Trophoblast cell (in vitro differentiated cells and primary cell): ENCODE measurements around the gene TMOD1.

ENCODE experiments used
- DNase-seq, 2 donors: peaks; one replicate each; pipeline ENCODE4 v3.0.0-alpha.2; 2016
- H2AFZ ChIP-seq: 2 replicates; pipeline ENCODE4 v1.6.1; 2013; ENCODE audit warnings: low read length, moderate library complexity, mild to moderate bottlenecking; ENCODE audit not compliant: insufficient read depth, poor library complexity
- H2AK5ac ChIP-seq: 2 replicates; pipeline ENCODE4 v1.6.1; 2013; ENCODE audit warnings: mild to moderate bottlenecking, low read length
- H2BK120ac ChIP-seq: 2 replicates; pipeline ENCODE4 v1.6.1; 2013; ENCODE audit warnings: low read length, mild to moderate bottlenecking, moderate library complexity; ENCODE audit not compliant: insufficient read depth, poor library complexity
- H2BK12ac ChIP-seq: 2 replicates; pipeline ENCODE4 v1.6.1; 2013; ENCODE audit warnings: mild to moderate bottlenecking, low read length, moderate library complexity
- H2BK5ac ChIP-seq: 2 replicates; pipeline ENCODE4 v1.6.1; 2013; ENCODE audit warnings: low read length, low read depth, moderate library complexity, mild to moderate bottlenecking; ENCODE audit not compliant: poor library complexity
- H3K14ac ChIP-seq: 2 replicates; pipeline ENCODE4 v1.6.1; 2013; ENCODE audit warnings: mild to moderate bottlenecking, low read length
- H3K18ac ChIP-seq: 2 replicates; pipeline ENCODE4 v1.6.1; 2013; ENCODE audit warnings: mild to moderate bottlenecking, low read length
- H3K23ac ChIP-seq: 2 replicates; pipeline ENCODE4 v1.6.1; 2013; ENCODE audit warnings: low read length
- H3K27ac ChIP-seq: 2 replicates; pipeline ENCODE4 v1.5.1; 2013; ENCODE audit warnings: low read depth, mild to moderate bottlenecking, inconsistent platforms, low read length, moderate library complexity
- H3K27me3 ChIP-seq: 2 replicates; pipeline ENCODE4 v1.6.1; 2013; ENCODE audit warnings: inconsistent platforms, mild to moderate bottlenecking, low read length, moderate library complexity; ENCODE audit not compliant: insufficient read depth
- H3K36me3 ChIP-seq, 2 experiments: 1 replicate in 1 of 2; 2 replicates in 1 of 2; pipeline ENCODE4 v1.6.1; 2013; ENCODE audit warnings: low read length in 2 of 2, mild to moderate bottlenecking in 2 of 2, moderate library complexity in 1 of 2; ENCODE audit not compliant: insufficient read depth in 2 of 2, control insufficient read depth in 1 of 2
- H3K4ac ChIP-seq: 2 replicates; pipeline ENCODE4 v1.6.1; 2013; ENCODE audit warnings: low read depth, mild to moderate bottlenecking, low read length, moderate library complexity
- H3K4me1 ChIP-seq, 2 experiments: 1 replicate in 1 of 2; 2 replicates in 1 of 2; pipeline ENCODE4 v1.6.1; 2013; ENCODE audit warnings: low read length in 2 of 2, mild to moderate bottlenecking in 2 of 2, moderate library complexity in 1 of 2; ENCODE audit not compliant: insufficient read depth in 2 of 2, control insufficient read depth in 1 of 2
- H3K4me2 ChIP-seq: 2 replicates; pipeline ENCODE4 v1.6.1; 2013; ENCODE audit warnings: inconsistent platforms, mild to moderate bottlenecking, low read length, moderate library complexity
- H3K4me3 ChIP-seq: 2 replicates; pipeline ENCODE4 v1.5.1; 2013; ENCODE audit warnings: mild to moderate bottlenecking, low read depth, low read length, inconsistent platforms
- H3K79me1 ChIP-seq: one replicate; pipeline ENCODE4 v1.6.1; 2013; ENCODE audit warnings: low read length
- H3K79me2 ChIP-seq: 2 replicates; pipeline ENCODE4 v1.6.1; 2013; ENCODE audit warnings: low read length, mild to moderate bottlenecking; ENCODE audit not compliant: control insufficient read depth, insufficient read depth, poor library complexity
- H3K9ac ChIP-seq: 2 replicates; pipeline ENCODE4 v1.6.1; 2013; ENCODE audit warnings: mild to moderate bottlenecking, low read length
- H3K9me3 ChIP-seq: 2 replicates; pipeline ENCODE4 v1.6.1; 2013; ENCODE audit warnings: low read depth, mild to moderate bottlenecking, control low read depth, inconsistent platforms, low read length; ENCODE audit not compliant: insufficient read depth
- H4K12ac ChIP-seq: 2 replicates; pipeline ENCODE4 v1.6.1; 2013; ENCODE audit warnings: low read depth, mild to moderate bottlenecking, low read length, moderate library complexity
- H4K8ac ChIP-seq: 2 replicates; pipeline ENCODE4 v1.6.1; 2013; ENCODE audit warnings: low read depth, mild to moderate bottlenecking, low read length, moderate library complexity
- H4K91ac ChIP-seq: one replicate; pipeline ENCODE4 v1.6.1; 2013; ENCODE audit warnings: low read depth, mild to moderate bottlenecking, low read length, moderate library complexity
- WGBS: extraction: QIAGEN DNeasy Blood & Tissue Kit; methylation state at CpG from one replicate; pipeline ENCODE4 v1.1.7; 2013; ENCODE audit warnings: missing lambda C conversion rate; ENCODE audit not compliant: insufficient read length, insufficient coverage; ENCODE audit errors: extremely low coverage; 5-methylcytosine and 5-hydroxymethylcytosine counted together

Gene TMOD1

GRCh38 chr9:97534961-97535594 lies 33.6 kb downstream of the TMOD1 start:
- no peak overlapping the region for H2BK12ac ChIP-seq
- no peak overlapping the region for H4K8ac ChIP-seq
- no peak overlapping the region for H4K12ac ChIP-seq
- no peaks in the 10 kb centered on the region for H3K27me3 ChIP-seq
- no peak overlapping the region for H3K4me2 ChIP-seq
- peaks cover 4% of the 10 kb centered on the region for H3K9me3 ChIP-seq
- H3K18ac ChIP-seq, result no peak overlapping the region
- DNase-seq, result no peak
- no CpG with 5 or more reads among the region's 10 CpGs for WGBS
- H3K9ac ChIP-seq, result no peak overlapping the region
- H2BK120ac ChIP-seq, result no peak overlapping the region
- no peak overlapping the region for H3K4me3 ChIP-seq
- H2AK5ac ChIP-seq, result no peak overlapping the region
- H3K14ac ChIP-seq, result no peak overlapping the region
- no peaks in the 10 kb centered on the region for H3K4me1 ChIP-seq
- H3K4ac ChIP-seq, result no peak overlapping the region
- no peak overlapping the region for H4K91ac ChIP-seq
- H3K36me3 ChIP-seq, result no peaks in the 10 kb centered on the region
- H3K27ac ChIP-seq, result no peak overlapping the region
- H3K23ac ChIP-seq, result no peak overlapping the region
- H2BK5ac ChIP-seq, result no peak overlapping the region
- H3K79me2 ChIP-seq, result no peaks in the 10 kb centered on the region
- no peak overlapping the region for H2AFZ ChIP-seq
- H3K79me1 ChIP-seq, result no peaks in the 10 kb centered on the region

- no peak overlapping the region for H4K8ac ChIP-seq
- H3K14ac ChIP-seq, result no peak overlapping the region
- no peak overlapping the region for H4K12ac ChIP-seq
- H3K36me3 ChIP-seq, result no peaks in the 10 kb centered on the region
- H2BK12ac ChIP-seq, result no peak overlapping the region
- H3K27ac ChIP-seq, result no peak overlapping the region
- DNase-seq, result no peak
- H2AK5ac ChIP-seq, result no peak overlapping the region
- H3K79me1 ChIP-seq, result no peaks in the 10 kb centered on the region
- H3K9ac ChIP-seq, result no peak overlapping the region
- H2BK120ac ChIP-seq, result no peak overlapping the region
- no peak overlapping the region for H4K91ac ChIP-seq
- no peak overlapping the region for H3K4me2 ChIP-seq
- H3K9me3 ChIP-seq, result peaks cover 4% of the 10 kb centered on the region
- no peak overlapping the region for H3K4me3 ChIP-seq
- no peak overlapping the region for H3K23ac ChIP-seq
- H3K27me3 ChIP-seq, result no peaks in the 10 kb centered on the region
- no peak overlapping the region for H2BK5ac ChIP-seq
- no peak overlapping the region for H3K18ac ChIP-seq
- H2AFZ ChIP-seq, result no peak overlapping the region
- no peak overlapping the region for H3K4ac ChIP-seq
- H3K79me2 ChIP-seq, result no peaks in the 10 kb centered on the region
- no CpG with 5 or more reads among the region's 5 CpGs for WGBS
- H3K4me1 ChIP-seq, result no peaks in the 10 kb centered on the region
Observed at GRCh38 chr9:97535771-97536170, 34.3 kb downstream of the TMOD1 start.

- no CpG with 5 or more reads among the region's 9 CpGs for WGBS
- H3K23ac ChIP-seq, result no peak overlapping the region
- H3K27ac ChIP-seq, result no peak overlapping the region
Observed at GRCh38 chr9:97536480-97536879, 35.0 kb downstream of the TMOD1 start.

GRCh38 chr9:97543561-97543960 lies 42.1 kb downstream of the TMOD1 start:
- Histone ChIP-seq H3K23ac (no peak overlapping the region), H3K4me3 (no peak overlapping the region), H2BK5ac (no peak overlapping the region), H2BK120ac (no peak overlapping the region), H2AK5ac (no peak overlapping the region), H3K4me1 (no peaks in the 10 kb centered on the region), H2BK12ac (no peak overlapping the region), H4K8ac (no peak overlapping the region), H2AFZ (no peak overlapping the region), H3K27ac (no peak overlapping the region), H3K9me3 (no peaks in the 10 kb centered on the region), H3K4me2 (no peak overlapping the region), H3K9ac (no peak overlapping the region), H3K14ac (no peak overlapping the region), H4K12ac (no peak overlapping the region), H3K79me2 (no peaks in the 10 kb centered on the region), H3K36me3 (no peaks in the 10 kb centered on the region), H3K18ac (no peak overlapping the region), H4K91ac (no peak overlapping the region), H3K27me3 (no peaks in the 10 kb centered on the region), H3K4ac (no peak overlapping the region), H3K79me1 (no peaks in the 10 kb centered on the region)
- WGBS, result no CpG with 5 or more reads among the region's 1 CpG
- DNase-seq, result no peak

More at GRCh38 chr9:97536480-97536879, 35.0 kb downstream of the TMOD1 start:
- Histone ChIP-seq H3K4me3 (no peak overlapping the region), H3K4ac (no peak overlapping the region), H2BK120ac (no peak overlapping the region), H3K4me1 (no peaks in the 10 kb centered on the region), H2AK5ac (no peak overlapping the region), H4K8ac (no peak overlapping the region), H2BK5ac (no peak overlapping the region), H3K14ac (no peak overlapping the region), H4K91ac (no peak overlapping the region), H3K18ac (no peak overlapping the region), H3K79me1 (no peaks in the 10 kb centered on the region), H3K9ac (no peak overlapping the region), H3K9me3 (peaks cover 4% of the 10 kb centered on the region), H4K12ac (no peak overlapping the region), H3K27me3 (no peaks in the 10 kb centered on the region), H2BK12ac (no peak overlapping the region), H2AFZ (no peak overlapping the region), H3K36me3 (no peaks in the 10 kb centered on the region), H3K79me2 (no peaks in the 10 kb centered on the region), H3K4me2 (no peak overlapping the region)
- DNase-seq, result no peak
